ENCODE data around the gene TAS2R50. TPM values are rescaled to one million over a fixed set of nuclear protein-coding genes. Genes with fewer than 3 reads are reported as not detected.

TAS2R50 gene
- total and polyA plus RNA-seq, 10 of the 15 experiments (the other 5 are each of a cell fraction or from before 2014, with no cell fraction given) = 0.33 to 3.2 (median 1.6) TPM; not detected in 5

GRCh38 chr12:11015775-11016430 is 29.2 kb upstream of the TAS2R50 start:
- BruUV-seq (replicated peaks) = no TSS peak
- Histone ChIP-seq H3K4me3 (no peak overlapping the region), H3K27ac (ENCODE audit: control insufficient read depth, insufficient read depth) (no peak overlapping the region), H3K79me2 (ENCODE audit: control insufficient read depth, insufficient read depth, low read length) (no peaks in the 10 kb centered on the region), H3K4me2 (ENCODE audit: control insufficient read depth, insufficient read depth) (no peak overlapping the region), H3K9me3 (replicated peaks; ENCODE audit: control insufficient read depth, insufficient read depth, low read length) (no peaks in the 10 kb centered on the region), H2AFZ (ENCODE audit: control insufficient read depth, low read depth, low read length) (no peak overlapping the region), H4K20me1 (ENCODE audit: control insufficient read depth, insufficient read depth) (no peaks in the 10 kb centered on the region), H3K27me3 (replicated peaks in 1 of 2; ENCODE audit: control insufficient read depth in 2 of 2, insufficient read depth in 2 of 2, low read length in 1 of 2) (no peaks in the 10 kb centered on the region), H3K9ac (ENCODE audit: control insufficient read depth, insufficient read depth, low read length) (no peak overlapping the region), H3K36me3 (ENCODE audit: control insufficient read depth in 2 of 2, insufficient read depth in 2 of 2, low read length in 1 of 2) (no peaks in the 10 kb centered on the region), H3K4me1 (ENCODE audit: control insufficient read depth, insufficient read depth, low read length) (no peaks in the 10 kb centered on the region)
- no peak for DNase-seq (ENCODE audit: low read depth, low spot score)
- ChIA-PET SMC1A (ENCODE audit: uncharacterized antibody, unreplicated experiment) (no interaction called here), RAD21 (ENCODE audit: unreplicated experiment) (no interaction called here), POLR2A (no interaction called here), CTCF (no interaction called here)
- WGBS (ENCODE audit: insufficient coverage, insufficient replicate concordance, low lambda C conversion rate, missing lambda C conversion rate) = 98% methylated on average over 4 of the region's 4 CpGs
- no peak for ATAC-seq
- FAIRE-seq = no peak
- TF ChIP-seq NR2C2 (IDR thresholded peaks at IDR 0.05; ENCODE audit: borderline replicate concordance, control insufficient read depth, insufficient read length, low read depth) = no peak
- TF ChIP-seq NR2F1 (conservative IDR thresholded peaks at IDR 0.05) = no peak
- TF ChIP-seq SMC3 (IDR thresholded peaks at IDR 0.05; ENCODE audit: borderline replicate concordance, low read length) = no peak
- no peak for TF ChIP-seq ZNF274 (IDR thresholded peaks at IDR 0.05; ENCODE audit: insufficient read depth, insufficient read length)
- TF ChIP-seq POLR2AphosphoS5 (IDR thresholded peaks at IDR 0.05; ENCODE audit: low read length) = no peak
- no peak for TF ChIP-seq PBX3 (IDR thresholded peaks at IDR 0.05; ENCODE audit: insufficient replicate concordance, low read depth, low read length)
- TF ChIP-seq EP300 (IDR thresholded peaks at IDR 0.05; ENCODE audit: borderline replicate concordance in 1 of 2, control insufficient read depth in 1 of 2, low read depth in 2 of 2, low read length in 2 of 2) = no peak
- no peak for TF ChIP-seq LARP7 (IDR thresholded peaks at IDR 0.05)
- no peak for TF ChIP-seq IRF5 (IDR thresholded peaks at IDR 0.05; ENCODE audit: borderline replicate concordance)
- TF ChIP-seq IRF3 (IDR thresholded peaks at IDR 0.05) = no peak
- TF ChIP-seq IKZF2 (IDR thresholded peaks at IDR 0.05) = no peak
- TF ChIP-seq HCFC1 (IDR thresholded peaks at IDR 0.05; ENCODE audit: low read length) = no peak
- no peak for TF ChIP-seq CBX3 (IDR thresholded peaks at IDR 0.05; ENCODE audit: borderline replicate concordance, low read depth)
- no peak for TF ChIP-seq RELB (IDR thresholded peaks at IDR 0.05; ENCODE audit: low read depth)
- TF ChIP-seq ATF3 (IDR thresholded peaks at IDR 0.05; ENCODE audit: borderline replicate concordance, extremely low read depth, low read depth, low read length) = no peak
- TF ChIP-seq ZSCAN29 (IDR thresholded peaks at IDR 0.05) = no peak
- TF ChIP-seq TCF12 (IDR thresholded peaks at IDR 0.05; ENCODE audit: low read depth, low read length) = no peak
- in situ Hi-C loops (cut with MboI) (loop anchor here (5.0 kb wide), 1 partner anchor 56 kb away; no protein-coding TSS in a partner anchor), intact Hi-C loops (cut with micrococcal nuclease; ENCODE audit: unreplicated experiment) (loop anchor here (1.0 kb wide), 1 partner anchor 54 kb away; no protein-coding TSS in a partner anchor)

All from GM12878 (cell line).